ENCODE data around the gene MAGEB3. TPM values are rescaled to one million over a fixed set of nuclear protein-coding genes. Genes with fewer than 3 reads are reported as not detected.

The MAGEB3 gene
- total RNA-seq, 1 experiment from 2014 or later = not detected

DNA sequence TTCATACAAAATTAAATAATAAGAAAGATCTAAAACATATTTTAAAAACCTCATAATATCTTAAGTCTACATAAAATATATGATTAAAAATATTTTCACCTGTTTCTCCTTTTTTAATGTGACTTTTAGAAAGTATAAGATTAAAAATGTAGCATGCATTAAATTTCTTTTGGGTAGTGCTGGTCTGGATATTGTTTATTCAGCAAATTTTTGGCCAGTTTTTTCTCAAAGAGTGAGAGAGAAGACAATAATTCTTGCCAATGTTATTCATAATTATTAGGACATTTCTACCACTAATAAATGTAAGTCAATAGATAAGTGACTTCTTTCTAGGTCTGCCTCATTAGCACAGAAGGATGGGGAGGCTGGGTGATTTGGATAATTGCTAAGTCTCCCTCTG is 30.6 kb downstream of the MAGEB3 start:
- no peak overlapping the region for H3K4ac ChIP-seq (ENCODE audit: low read depth, low read length)
- TF ChIP-seq CTCF (conservative IDR thresholded peaks at IDR 0.05) = no peak
- H3K79me1 ChIP-seq (ENCODE audit: insufficient read depth, low read depth, low read length, poor library complexity, severe bottlenecking) = no peaks in the 10 kb centered on the region
- H4K5ac ChIP-seq (ENCODE audit: insufficient read length, low read depth, low read length) = no peak overlapping the region
- H2BK120ac ChIP-seq (ENCODE audit: low read depth, low read length, poor library complexity, severe bottlenecking) = no peak overlapping the region
- H3K23me2 ChIP-seq (ENCODE audit: insufficient read length, low read depth, low read length, poor library complexity, severe bottlenecking) = no peaks in the 10 kb centered on the region
- H3T11ph ChIP-seq (ENCODE audit: low read length) = no peak overlapping the region
- H3K9me3 ChIP-seq (ENCODE audit: control insufficient read depth, low read depth, low read length) = peaks cover 8% of the 10 kb centered on the region
- H3K27me3 ChIP-seq (ENCODE audit: insufficient read depth, low read length) = no peaks in the 10 kb centered on the region
- H3K79me2 ChIP-seq (ENCODE audit: insufficient read depth, low read length) = no peaks in the 10 kb centered on the region
- H3K27me3 Mint-ChIP-seq (ENCODE audit: low read depth) = no peaks in the 10 kb centered on the region
- no peak overlapping the region for H3K56ac ChIP-seq (ENCODE audit: insufficient read length, low read depth, low read length)
- no peak overlapping the region for H3K9ac ChIP-seq (ENCODE audit: extremely low read depth, insufficient read length, low read length)
- no peak overlapping the region for H3K14ac ChIP-seq (ENCODE audit: insufficient read depth, low read length)
- H3K4me3 Mint-ChIP-seq = no peak overlapping the region
- no peak overlapping the region for H3K27ac ChIP-seq (ENCODE audit: insufficient read length, low read depth, low read length)
- peaks cover 3% of the 10 kb centered on the region in 2 experiments; a peak in 3 of 4 replicates for H3K4me1 Mint-ChIP-seq
- no peak overlapping the region for H2AFZ ChIP-seq (ENCODE audit: low read length)
- no peak overlapping the region for H2BK12ac ChIP-seq (ENCODE audit: insufficient read length, low read depth, low read length)
- DNase-seq = no peak
- H4K8ac ChIP-seq (replicated peaks; ENCODE audit: insufficient read length, low read depth, low read length) = no peak overlapping the region
- no peak overlapping the region for H3K18ac ChIP-seq (ENCODE audit: insufficient read length, low read depth, low read length)
- peaks cover 14 to 41% of the 10 kb centered on the region in 2 experiments for H3K9me3 Mint-ChIP-seq
- no peak overlapping the region for H2AK5ac ChIP-seq (ENCODE audit: insufficient read length, low read length)
- no peak overlapping the region for H2BK20ac ChIP-seq (ENCODE audit: low read depth, low read length, poor library complexity, severe bottlenecking)
- H4K20me1 ChIP-seq (ENCODE audit: control insufficient read depth, insufficient read depth, insufficient read length) = no peaks in the 10 kb centered on the region
- H3K27ac Mint-ChIP-seq = no peak overlapping the region
- H2BK5ac ChIP-seq (ENCODE audit: insufficient read length, low read length) = no peak overlapping the region
- no peak overlapping the region for H3K4me2 ChIP-seq (ENCODE audit: insufficient read depth, insufficient read length, low read length)
- H3K4me1 ChIP-seq (ENCODE audit: insufficient read depth, low read length) = no peaks in the 10 kb centered on the region
- H3K23ac ChIP-seq (ENCODE audit: insufficient read length, low read depth, low read length) = no peak overlapping the region
- no peak overlapping the region for H2BK15ac ChIP-seq (ENCODE audit: low read depth, low read length)
- peaks cover 8 to 10% (median 8%) of the 10 kb centered on the region in 3 experiments for H3K36me3 Mint-ChIP-seq (ENCODE audit: insufficient read depth in 1 of 3, low read depth in 3 of 3)
- no peak overlapping the region for H4K91ac ChIP-seq (ENCODE audit: insufficient read length, low read depth, low read length)
